GM13976 (cell line): ENCODE data around the gene BDNF.

ENCODE experiments used
- DNase-seq: peaks from one replicate; pipeline ENCODE4 v3.0.0; 2012; ENCODE audit warnings: low spot score
- in situ Hi-C: fragments of 300-500 bp; cut with MboI; formaldehyde crosslinking; loops from one replicate; pipeline ENCODE4 v1.12.0; 2022; ENCODE audit warnings: low sequenced_read_pairs, mixed read lengths, inconsistent platforms; ENCODE audit not compliant: unreplicated experiment
- TF ChIP-seq, protein P1 (sequence below): IDR thresholded peaks from 2 replicates; pipeline ENCODE4 v1.5.1; 2012; ENCODE audit warnings: borderline replicate concordance, mild to moderate bottlenecking; ENCODE audit not compliant: insufficient read depth; ENCODE audit errors: extremely low read depth, missing control alignments, control extremely low read depth

The BDNF gene

GRCh38 chr11:27710536-27710935 lies 10.3 kb upstream of the BDNF start:
- in situ Hi-C loops, result loop anchor here (25.0 kb wide), 2 partner anchors 402 to 827 kb away; partner anchors contain the start of genes KIF18A and METTL15
- DNase-seq, result no peak
- TF ChIP-seq, protein P1, sequence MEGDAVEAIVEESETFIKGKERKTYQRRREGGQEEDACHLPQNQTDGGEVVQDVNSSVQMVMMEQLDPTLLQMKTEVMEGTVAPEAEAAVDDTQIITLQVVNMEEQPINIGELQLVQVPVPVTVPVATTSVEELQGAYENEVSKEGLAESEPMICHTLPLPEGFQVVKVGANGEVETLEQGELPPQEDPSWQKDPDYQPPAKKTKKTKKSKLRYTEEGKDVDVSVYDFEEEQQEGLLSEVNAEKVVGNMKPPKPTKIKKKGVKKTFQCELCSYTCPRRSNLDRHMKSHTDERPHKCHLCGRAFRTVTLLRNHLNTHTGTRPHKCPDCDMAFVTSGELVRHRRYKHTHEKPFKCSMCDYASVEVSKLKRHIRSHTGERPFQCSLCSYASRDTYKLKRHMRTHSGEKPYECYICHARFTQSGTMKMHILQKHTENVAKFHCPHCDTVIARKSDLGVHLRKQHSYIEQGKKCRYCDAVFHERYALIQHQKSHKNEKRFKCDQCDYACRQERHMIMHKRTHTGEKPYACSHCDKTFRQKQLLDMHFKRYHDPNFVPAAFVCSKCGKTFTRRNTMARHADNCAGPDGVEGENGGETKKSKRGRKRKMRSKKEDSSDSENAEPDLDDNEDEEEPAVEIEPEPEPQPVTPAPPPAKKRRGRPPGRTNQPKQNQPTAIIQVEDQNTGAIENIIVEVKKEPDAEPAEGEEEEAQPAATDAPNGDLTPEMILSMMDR, result no peak

GRCh38 chr11:27707676-27708075 lies 7.4 kb upstream of the BDNF start:
- TF ChIP-seq, protein P1, result no peak
- in situ Hi-C loops, result loop anchor here (10.0 to 25.0 kb wide), 3 partner anchors 405 to 987 kb away; partner anchors contain the start of genes KIF18A and METTL15
- DNase-seq, result no peak

DNA sequence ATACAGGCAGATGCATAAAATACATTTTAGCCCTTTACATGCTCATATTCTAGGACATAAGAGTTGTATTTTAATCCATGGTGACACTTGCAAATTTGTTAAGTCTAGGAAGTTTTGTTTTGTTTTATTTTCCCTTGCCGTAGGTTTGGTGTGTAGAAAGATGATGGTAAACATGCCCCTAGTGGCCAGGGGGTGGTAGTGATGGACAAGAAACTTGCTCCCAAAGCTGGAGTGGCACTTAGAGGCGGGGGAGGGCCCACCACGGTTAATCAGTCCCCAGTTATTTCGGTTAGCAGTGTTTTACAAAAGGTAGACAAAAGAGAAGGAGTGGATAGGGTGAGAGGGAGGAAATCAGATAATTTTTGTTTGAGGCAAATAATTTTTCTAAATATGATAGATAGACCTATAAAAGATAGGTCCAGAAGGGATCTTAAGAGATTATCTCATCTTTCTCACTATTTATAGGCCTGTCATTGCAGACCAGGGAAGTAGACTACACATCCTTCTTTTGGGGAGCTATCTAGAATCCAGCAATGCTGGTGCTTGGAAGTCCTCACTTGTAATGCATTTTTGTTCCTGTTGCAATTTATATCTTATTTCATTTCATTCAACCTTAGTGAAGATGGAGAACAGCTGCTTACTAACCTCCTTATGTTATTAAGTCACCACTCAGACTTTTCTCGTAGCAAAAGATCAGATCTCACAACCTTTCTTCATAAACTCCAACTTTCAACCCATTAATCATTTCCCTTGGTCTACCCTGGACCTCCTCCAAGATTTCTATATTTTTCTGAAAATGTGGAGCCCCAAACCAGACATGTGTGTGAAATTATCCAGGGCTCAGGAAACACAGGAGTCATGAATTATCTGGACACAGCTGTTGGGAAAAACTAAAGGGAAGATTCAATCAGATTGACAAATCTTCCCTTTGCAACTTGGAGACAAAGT lies 5.9 kb upstream of the BDNF start:
- peak; percentile 41 for DNase-seq
- TF ChIP-seq, protein P1, result peak; percentile 51
- in situ Hi-C loops, result loop anchor here (10.0 to 25.0 kb wide), 3 partner anchors 406 to 989 kb away; partner anchors contain the start of genes KIF18A and METTL15

GRCh38 chr11:27703481-27703880 lies 3.2 kb upstream of the BDNF start:
- in situ Hi-C loops, result loop anchor here (10.0 to 25.0 kb wide), 3 partner anchors 409 to 991 kb away; partner anchors contain the start of genes KIF18A and METTL15
- DNase-seq, result no peak
- TF ChIP-seq, protein P1, result no peak

GRCh38 chr11:27702811-27703210 lies 2.6 kb upstream of the BDNF start:
- in situ Hi-C loops, result loop anchor here (10.0 to 25.0 kb wide), 3 partner anchors 409 to 992 kb away; partner anchors contain the start of genes KIF18A and METTL15
- TF ChIP-seq, protein P1, result no peak
- DNase-seq, result no peak

DNA sequence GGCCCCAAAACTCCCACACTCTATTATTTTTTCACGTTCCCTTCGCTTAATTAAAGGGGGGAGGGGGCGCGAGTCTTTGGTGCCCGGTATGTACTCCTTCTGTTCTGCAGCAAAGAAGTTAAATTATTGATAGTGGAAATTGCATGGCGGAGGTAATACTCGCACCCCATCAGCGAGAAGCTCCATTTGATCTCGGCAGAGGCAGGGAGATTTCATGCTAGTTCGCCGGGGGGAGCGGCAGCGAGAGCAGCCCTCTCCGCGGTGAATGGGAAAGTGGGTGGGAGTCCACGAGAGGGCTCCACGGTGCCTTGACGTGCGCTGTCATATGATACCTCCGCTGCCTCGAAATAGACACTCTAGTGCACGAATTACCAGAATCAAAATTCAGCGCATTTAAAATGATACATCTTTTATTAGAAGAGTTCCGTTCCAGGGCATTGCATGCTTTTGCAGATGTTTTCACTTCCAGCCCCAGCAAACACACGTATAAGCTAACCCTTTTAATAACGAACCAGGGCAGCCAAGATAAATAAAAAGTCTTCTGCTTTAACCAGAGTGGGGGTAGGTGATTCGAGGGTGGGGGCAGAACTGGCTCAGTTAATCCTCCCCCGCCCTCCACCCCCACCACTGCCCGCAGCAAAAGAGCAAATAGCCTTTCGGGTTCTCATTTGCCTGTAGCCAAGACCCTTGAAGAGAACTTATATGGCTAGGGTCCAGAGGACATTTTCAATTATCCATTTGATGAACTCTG lies 1.3 kb upstream of the BDNF start:
- DNase-seq, result peak; percentile 34
- in situ Hi-C loops, result loop anchor here (10.0 to 25.0 kb wide), 3 partner anchors 411 to 993 kb away; partner anchors contain the start of genes KIF18A and METTL15
- TF ChIP-seq, protein P1, result no peak
